RWPE2 (cell line): ENCODE data around the gene MBD3L5.
"Not testable (repeated sequence)": the region's sequence is repeated elsewhere in the genome, so short reads cannot be mapped to it uniquely, and the experiment has no call there.

ENCODE experiments used
- ATAC-seq: fragments of 200-7000 bp; cut with Tn5 transposase; 3 replicates; pipeline ENCODE4 v1.9.1; 2021; ENCODE audit warnings: low read depth
- DNase-seq: peaks from one replicate; pipeline ENCODE4 v3.0.0-alpha.2; 2020; ENCODE audit warnings: low spot score
- H3K27ac ChIP-seq: fragments of 450-650 bp; 2 replicates; pipeline ENCODE4 v1.5.1; 2017; ENCODE audit warnings: mild to moderate bottlenecking; ENCODE audit not compliant: poor library complexity, severe bottlenecking
- H3K27me3 ChIP-seq: fragments of 250-450 bp; sonication (Bioruptor Pico); 2 replicates; pipeline ENCODE4 v1.5.1; 2021; ENCODE audit warnings: mild to moderate bottlenecking, moderate library complexity; ENCODE audit not compliant: insufficient read depth, poor library complexity, severe bottlenecking
- H3K36me3 ChIP-seq: fragments of 250-450 bp; sonication (Bioruptor Pico); 2 replicates; pipeline ENCODE4 v1.5.1; 2020; ENCODE audit warnings: low read depth, mild to moderate bottlenecking, moderate library complexity
- H3K4me1 ChIP-seq: fragments of 250-450 bp; sonication (Bioruptor Pico); 2 replicates; pipeline ENCODE4 v1.5.1; 2021; ENCODE audit warnings: mild to moderate bottlenecking, moderate library complexity; ENCODE audit not compliant: insufficient read depth, poor library complexity, severe bottlenecking
- H3K4me3 ChIP-seq: fragments of 250-450 bp; sonication (Bioruptor Pico); 2 replicates; pipeline ENCODE4 v1.5.1; 2021; ENCODE audit warnings: mild to moderate bottlenecking, moderate library complexity; ENCODE audit not compliant: severe bottlenecking
- H3K9me3 ChIP-seq: fragments of 250-450 bp; sonication (Bioruptor Pico); 2 replicates; pipeline ENCODE4 v1.5.1; 2021; ENCODE audit warnings: mild to moderate bottlenecking, moderate library complexity; ENCODE audit not compliant: severe bottlenecking
- TF ChIP-seq, protein P1 (sequence below): fragments of 450-650 bp; IDR thresholded peaks from one replicate; pipeline ENCODE4 v1.5.1; 2017; ENCODE audit warnings: mild to moderate bottlenecking, moderate library complexity; ENCODE audit not compliant: poor library complexity, severe bottlenecking

MBD3L5 gene

DNA sequence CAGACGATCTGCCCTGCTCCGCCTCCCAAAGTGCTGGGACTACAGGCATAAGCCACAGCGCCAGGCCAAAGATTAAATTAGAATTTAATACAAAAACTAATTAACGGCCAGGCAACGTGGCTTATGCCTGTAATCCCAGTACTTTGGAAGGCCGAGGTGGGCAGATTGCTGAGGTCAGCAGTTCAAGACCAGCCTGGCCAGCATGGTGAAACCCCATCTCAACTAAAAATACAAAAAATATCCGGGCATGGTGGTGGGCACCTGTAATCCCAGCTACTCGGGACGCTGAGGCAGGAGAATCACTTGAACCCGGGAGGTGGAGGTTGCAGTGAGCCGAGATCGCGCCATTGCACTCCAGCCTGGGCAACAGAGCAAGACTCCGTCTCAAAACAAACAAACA is 25.3 kb downstream of the MBD3L5 start:
- not testable (repeated sequence) for H3K27ac ChIP-seq, ATAC-seq, H3K27me3 ChIP-seq, DNase-seq, H3K36me3 ChIP-seq, H3K4me3 ChIP-seq, H3K9me3 ChIP-seq, H3K4me1 ChIP-seq

DNA sequence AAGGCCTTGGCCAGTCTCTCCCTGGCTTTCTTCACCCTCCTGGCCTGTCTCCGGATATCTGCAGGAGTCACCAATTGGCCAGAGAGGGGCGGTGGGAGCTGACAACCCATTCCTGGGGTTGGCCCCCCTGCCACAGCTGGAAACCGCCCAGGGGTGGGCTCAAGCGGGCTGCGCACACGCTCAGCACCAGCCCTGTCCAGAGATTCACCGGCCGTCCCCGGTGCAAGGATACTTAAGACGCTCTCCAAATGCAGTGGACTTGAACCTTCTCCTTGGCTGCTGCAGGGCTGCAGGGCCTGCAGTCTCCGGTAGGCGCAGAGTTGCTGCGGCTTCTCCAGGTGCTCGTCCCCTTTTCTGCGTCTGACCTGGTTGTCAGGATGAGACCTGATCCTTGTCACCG is 26.0 kb downstream of the MBD3L5 start:
- H3K27me3 ChIP-seq, H3K27ac ChIP-seq, DNase-seq, H3K36me3 ChIP-seq, ATAC-seq, H3K4me1 ChIP-seq, H3K4me3 ChIP-seq, H3K9me3 ChIP-seq: not testable (repeated sequence)

DNA sequence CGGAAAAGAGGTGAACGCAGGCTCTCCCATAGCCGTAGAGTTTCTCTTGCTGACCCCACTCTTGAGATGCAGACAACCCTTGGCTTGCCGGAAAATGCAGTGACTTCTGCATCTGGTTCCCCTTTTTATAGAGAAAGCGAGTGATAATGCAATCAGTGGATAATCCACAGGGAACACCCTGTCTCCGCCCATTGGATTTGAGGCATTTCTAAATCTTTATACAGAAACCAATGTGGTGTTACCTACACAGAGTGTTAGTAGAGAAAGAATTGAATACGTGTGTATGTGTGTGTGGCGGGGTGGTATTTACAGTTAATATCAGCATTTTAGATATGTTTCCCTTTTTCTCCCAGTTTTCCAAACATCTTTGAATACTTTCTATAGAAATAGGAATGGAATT is 28.2 kb downstream of the MBD3L5 start, which contains the start of gene MBD3L3:
TSS of gene MBD3L3 (minus strand) at position 101 of the 400 bp plus-strand sequence. CDS start at position 30, 71 bp downstream.
- not testable (repeated sequence) for ATAC-seq

DNA sequence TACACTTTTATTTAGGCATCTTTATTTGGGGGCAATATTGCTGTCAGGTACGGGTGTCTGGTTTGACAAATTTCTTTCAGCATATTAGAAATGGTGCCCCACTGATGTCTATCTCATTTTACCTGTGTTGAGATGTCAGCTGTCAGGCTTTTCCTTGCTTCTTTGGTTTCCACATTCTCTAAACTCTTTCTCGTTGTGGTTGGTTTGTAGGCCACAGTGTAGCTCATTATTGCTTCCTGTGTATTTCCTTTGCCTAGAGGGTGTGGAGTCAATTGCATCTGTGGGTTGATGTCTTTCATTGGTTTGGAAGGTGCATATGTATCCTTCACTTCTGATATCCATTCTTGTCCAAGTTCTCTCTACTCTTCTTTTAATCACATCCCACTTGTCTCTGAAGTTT is 29.6 kb downstream of the MBD3L5 start:
- H3K4me3 ChIP-seq, H3K27me3 ChIP-seq, H3K4me1 ChIP-seq, DNase-seq, H3K9me3 ChIP-seq, H3K27ac ChIP-seq, ATAC-seq, H3K36me3 ChIP-seq: not testable (repeated sequence)

More for the DNA sequence above, 28.2 kb downstream of the MBD3L5 start, which contains the start of gene MBD3L3:
- not testable (repeated sequence) for DNase-seq, H3K9me3 ChIP-seq, H3K4me1 ChIP-seq, H3K36me3 ChIP-seq, H3K4me3 ChIP-seq, H3K27ac ChIP-seq, H3K27me3 ChIP-seq

DNA sequence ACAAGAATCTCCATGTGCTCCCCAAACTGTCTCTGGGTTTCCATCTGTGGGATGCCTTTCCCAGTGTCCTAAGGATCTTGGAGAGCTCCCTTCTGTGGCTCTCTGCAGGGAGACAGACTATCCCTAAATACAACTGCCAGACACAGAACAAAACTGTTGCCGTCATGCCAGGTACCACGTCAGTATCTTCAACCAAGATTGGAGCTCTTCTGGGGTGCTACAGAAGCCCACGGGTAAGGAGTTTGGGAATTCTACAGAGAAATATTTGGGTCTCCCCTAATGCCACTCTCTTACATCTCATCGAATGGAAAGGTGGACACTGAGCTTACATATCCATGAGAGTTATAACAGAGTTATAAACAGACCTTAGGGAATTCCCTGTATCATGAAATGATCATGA is 33.0 kb downstream of the MBD3L5 start:
- Histone ChIP-seq H3K4me1 (no peaks in the 10 kb centered on the region), H3K36me3 (no peaks in the 10 kb centered on the region), H3K27me3 (no peaks in the 10 kb centered on the region), H3K9me3 (no peaks in the 10 kb centered on the region), H3K27ac (no peak overlapping the region), H3K4me3 (no peak overlapping the region)
- TF ChIP-seq, protein P1, sequence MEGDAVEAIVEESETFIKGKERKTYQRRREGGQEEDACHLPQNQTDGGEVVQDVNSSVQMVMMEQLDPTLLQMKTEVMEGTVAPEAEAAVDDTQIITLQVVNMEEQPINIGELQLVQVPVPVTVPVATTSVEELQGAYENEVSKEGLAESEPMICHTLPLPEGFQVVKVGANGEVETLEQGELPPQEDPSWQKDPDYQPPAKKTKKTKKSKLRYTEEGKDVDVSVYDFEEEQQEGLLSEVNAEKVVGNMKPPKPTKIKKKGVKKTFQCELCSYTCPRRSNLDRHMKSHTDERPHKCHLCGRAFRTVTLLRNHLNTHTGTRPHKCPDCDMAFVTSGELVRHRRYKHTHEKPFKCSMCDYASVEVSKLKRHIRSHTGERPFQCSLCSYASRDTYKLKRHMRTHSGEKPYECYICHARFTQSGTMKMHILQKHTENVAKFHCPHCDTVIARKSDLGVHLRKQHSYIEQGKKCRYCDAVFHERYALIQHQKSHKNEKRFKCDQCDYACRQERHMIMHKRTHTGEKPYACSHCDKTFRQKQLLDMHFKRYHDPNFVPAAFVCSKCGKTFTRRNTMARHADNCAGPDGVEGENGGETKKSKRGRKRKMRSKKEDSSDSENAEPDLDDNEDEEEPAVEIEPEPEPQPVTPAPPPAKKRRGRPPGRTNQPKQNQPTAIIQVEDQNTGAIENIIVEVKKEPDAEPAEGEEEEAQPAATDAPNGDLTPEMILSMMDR, result no peak
- DNase-seq (no peak), ATAC-seq (no peak)

DNA sequence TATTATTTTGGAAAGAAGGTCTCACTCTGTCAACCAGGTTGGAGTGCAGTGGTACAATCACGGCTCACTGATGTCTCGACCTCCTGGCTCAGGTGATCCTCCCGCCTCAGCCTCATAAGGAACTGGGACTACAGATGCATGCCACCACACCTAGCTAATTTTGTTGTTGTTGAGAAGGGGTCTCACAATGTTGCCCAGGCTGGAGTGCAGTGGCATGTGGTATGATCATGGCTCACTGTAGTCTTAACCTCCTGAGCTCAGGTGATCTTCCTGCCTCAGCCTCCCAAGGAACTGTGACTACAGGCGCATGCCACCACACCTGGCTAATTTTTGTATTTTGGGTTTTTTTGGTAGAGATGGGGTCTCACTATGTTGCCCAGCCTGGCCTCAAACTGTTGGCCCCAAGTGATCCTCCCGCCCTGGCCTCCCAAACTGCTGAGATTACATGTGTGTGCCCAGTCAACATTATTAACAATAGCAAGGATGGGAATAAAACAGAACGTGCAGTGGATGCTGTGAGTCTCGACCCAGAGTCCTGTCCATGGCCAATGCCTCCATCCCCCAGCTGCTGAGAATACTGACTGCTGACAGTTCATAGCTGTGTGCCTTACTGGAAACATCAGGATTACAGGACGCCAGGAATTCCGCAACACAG is 33.5 kb downstream of the MBD3L5 start:
- ATAC-seq (no peak), DNase-seq (no peak)
- H3K27ac ChIP-seq, result no peak overlapping the region

More for the DNA sequence above, 33.5 kb downstream of the MBD3L5 start:
- Histone ChIP-seq H3K4me3 (no peak overlapping the region), H3K27me3 (no peaks in the 10 kb centered on the region), H3K36me3 (no peaks in the 10 kb centered on the region), H3K4me1 (no peaks in the 10 kb centered on the region), H3K9me3 (no peaks in the 10 kb centered on the region)
- TF ChIP-seq, protein P1, result no peak
